Suprapubic skin (tissue), 4 donors: Measurements from ENCODE around the gene TTC12. TPM values are rescaled to one million over a fixed set of nuclear protein-coding genes. Genes with fewer than 3 reads are reported as not detected.

Experiments
- DNase-seq, 2 donors: peaks; one replicate each; pipeline ENCODE4 v3.0.0-alpha.2; 2019; ENCODE audit warnings: low spot score in 2 of 2
- H3K27ac ChIP-seq: fragments of 200-600 bp; sonication (generic); one replicate; pipeline ENCODE4 v1.5.1; 2019
- H3K27me3 ChIP-seq: fragments of 200-600 bp; sonication (generic); one replicate; pipeline ENCODE4 v1.5.1; 2019
- H3K36me3 ChIP-seq: fragments of 200-600 bp; sonication (generic); one replicate; pipeline ENCODE4 v1.5.1; 2019
- H3K4me1 ChIP-seq: fragments of 200-600 bp; sonication (generic); one replicate; pipeline ENCODE4 v1.5.1; 2019
- H3K4me3 ChIP-seq: fragments of 200-600 bp; sonication (generic); one replicate; pipeline ENCODE4 v1.5.1; 2019; ENCODE audit warnings: mild to moderate bottlenecking
- H3K9me3 ChIP-seq: fragments of 200-600 bp; sonication (generic); one replicate; pipeline ENCODE4 v1.5.1; 2019
- CTCF ChIP-seq, 2 donors: fragments of 200-600 bp in 1 of 2; fragments of 450-650 bp in 1 of 2; sonication (generic) in 1 of 2; IDR thresholded peaks; one replicate each; pipeline ENCODE4 v1.5.1; 2016 to 2019; ENCODE audit warnings: antibody characterized with exemption in 2 of 2, mild to moderate bottlenecking in 1 of 2, moderate library complexity in 1 of 2
- EP300 ChIP-seq: sonication (generic); formaldehyde crosslinking; IDR thresholded peaks from one replicate; pipeline ENCODE4 v1.6.1; 2017; ENCODE audit warnings: antibody characterized with exemption
- POLR2A ChIP-seq, 2 donors: fragments of 450-650 bp; IDR thresholded peaks; one replicate each; pipeline ENCODE4 v1.6.1; 2017; ENCODE audit warnings: antibody characterized with exemption in 2 of 2, mild to moderate bottlenecking in 2 of 2, moderate library complexity in 2 of 2
- POLR2AphosphoS5 ChIP-seq, 3 donors: sonication (generic); formaldehyde crosslinking; IDR thresholded peaks; one replicate each; pipeline ENCODE4 v1.6.1; 2017; ENCODE audit warnings: antibody characterized with exemption in 3 of 3
- WGBS: methylation state at CpG from one replicate; pipeline ENCODE4 v1.1.5; 2018; 5-methylcytosine and 5-hydroxymethylcytosine counted together
- total RNA-seq, 4 donors: library from RNA; depleted of rRNA; stranded (reverse); fragments of >200 nt; gene quantifications; one replicate each; pipeline ENCODE4 v1.1.0, GENCODE V29; 2016

Gene TTC12
- total RNA-seq, 4 donors from 2014 or later = 9.5 to 67.8 (median 30.3) TPM

DNA sequence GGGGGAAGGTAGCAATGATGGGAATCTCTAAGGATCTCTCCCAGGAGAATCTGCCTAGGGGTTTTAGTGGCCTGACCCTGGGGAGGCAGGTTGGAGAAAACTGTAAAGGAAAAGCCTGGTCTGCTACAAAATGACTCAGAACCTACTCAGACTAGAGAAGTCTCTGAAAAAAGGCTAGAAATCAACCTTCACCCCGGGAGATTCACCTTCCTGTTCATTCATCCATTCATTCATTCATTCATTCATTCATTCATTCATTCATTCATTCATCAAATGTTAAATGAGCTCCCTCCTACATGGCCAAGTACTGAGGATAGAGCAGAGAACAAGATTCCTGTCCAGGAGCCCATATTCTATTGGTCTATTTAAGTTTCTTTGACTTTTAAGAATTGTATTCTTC is 64.3 kb downstream of the TTC12 start:
- H3K9me3 ChIP-seq = no peaks in the 10 kb centered on the region
- H3K27ac ChIP-seq = no peak overlapping the region
- peaks cover 9% of the 10 kb centered on the region for H3K4me1 ChIP-seq
- TF ChIP-seq EP300 (no peak), POLR2A (IDR thresholded peaks at IDR 0.05) (no peak), POLR2AphosphoS5 (IDR thresholded peaks at IDR 0.05) (no peak), CTCF (IDR thresholded peaks at IDR 0.05) (no peak)
- no peak for DNase-seq
- 81% methylated on average over 1 of the region's 1 CpG for WGBS
- H3K36me3 ChIP-seq = no peaks in the 10 kb centered on the region
- H3K27me3 ChIP-seq = no peaks in the 10 kb centered on the region
- no peak overlapping the region for H3K4me3 ChIP-seq

- H3K36me3 ChIP-seq = no peaks in the 10 kb centered on the region
- peaks cover 18% of the 10 kb centered on the region for H3K4me1 ChIP-seq
- no peak overlapping the region for H3K4me3 ChIP-seq
- H3K27ac ChIP-seq = no peak overlapping the region
- no peak for TF ChIP-seq CTCF (IDR thresholded peaks at IDR 0.05)
- TF ChIP-seq POLR2AphosphoS5 (IDR thresholded peaks at IDR 0.05) = no peak
- no peak for TF ChIP-seq POLR2A (IDR thresholded peaks at IDR 0.05)
- TF ChIP-seq EP300 = no peak
- H3K27me3 ChIP-seq = no peaks in the 10 kb centered on the region
- H3K9me3 ChIP-seq = no peaks in the 10 kb centered on the region
- no peak for DNase-seq
These were observed 67.7 kb downstream of the TTC12 start for GRCh38 chr11:113382121-113382520.

- H3K36me3 ChIP-seq = no peaks in the 10 kb centered on the region
- peaks cover 19% of the 10 kb centered on the region for H3K4me1 ChIP-seq
- no peak overlapping the region for H3K4me3 ChIP-seq
- H3K9me3 ChIP-seq = no peaks in the 10 kb centered on the region
- H3K27me3 ChIP-seq = peaks cover 9% of the 10 kb centered on the region
- no peak overlapping the region for H3K27ac ChIP-seq
- WGBS = 42% methylated on average over 3 of the region's 3 CpGs
- no peak for TF ChIP-seq CTCF (IDR thresholded peaks at IDR 0.05)
- TF ChIP-seq POLR2AphosphoS5 (IDR thresholded peaks at IDR 0.05) = peak in 1 of 3 donors; percentile 56
- no peak for DNase-seq
These were observed 70.2 kb downstream of the TTC12 start for GRCh38 chr11:113384551-113384950.

- Histone ChIP-seq H3K4me1 (peaks cover 19% of the 10 kb centered on the region), H3K36me3 (no peaks in the 10 kb centered on the region), H3K27ac (peak overlapping the region; percentile 38), H3K4me3 (no peak overlapping the region), H3K9me3 (no peaks in the 10 kb centered on the region), H3K27me3 (peaks cover 9% of the 10 kb centered on the region)
- TF ChIP-seq EP300 (no peak), CTCF (IDR thresholded peaks at IDR 0.05) (no peak), POLR2A (IDR thresholded peaks at IDR 0.05) (no peak), POLR2AphosphoS5 (IDR thresholded peaks at IDR 0.05) (no peak)
- WGBS = 95% methylated on average over 3 of the region's 3 CpGs
- DNase-seq = no peak
These were observed 71.4 kb downstream of the TTC12 start for GRCh38 chr11:113385749-113386148.

- H3K27ac ChIP-seq = no peak overlapping the region
- H3K36me3 ChIP-seq = no peaks in the 10 kb centered on the region
- H3K9me3 ChIP-seq = no peaks in the 10 kb centered on the region
- peaks cover 9% of the 10 kb centered on the region for H3K27me3 ChIP-seq
- H3K4me3 ChIP-seq = no peak overlapping the region
- 100% methylated on average over 3 of the region's 6 CpGs for WGBS
- DNase-seq = peak in 1 of 2 donors; percentile 64
- TF ChIP-seq POLR2AphosphoS5 (IDR thresholded peaks at IDR 0.05) = no peak
- no peak for TF ChIP-seq POLR2A (IDR thresholded peaks at IDR 0.05)
- no peak for TF ChIP-seq EP300
- no peak for TF ChIP-seq CTCF (IDR thresholded peaks at IDR 0.05)
- H3K4me1 ChIP-seq = peaks cover 19% of the 10 kb centered on the region
These were observed 72.5 kb downstream of the TTC12 start for GRCh38 chr11:113386866-113387265.
